Gastrocnemius medialis (tissue), 4 donors: ENCODE measurements around the gene AIFM2. TPM values are rescaled to one million over a fixed set of nuclear protein-coding genes. Genes with fewer than 3 reads are reported as not detected.
"Not testable (repeated sequence)": the region's sequence is repeated elsewhere in the genome, so short reads cannot be mapped to it uniquely, and the experiment has no call there.

Experiments used
- ATAC-seq, 2 donors: fragments of 150-250 bp; one replicate each; pipeline ENCODE4 v1.9.1; 2016
- DNase-seq, 2 donors: peaks; one replicate each; pipeline ENCODE4 v3.0.0-alpha.2; 2019
- H3K27ac ChIP-seq, 4 donors: fragments of 200-600 bp; sonication (generic); 1 replicate in 1 of 4; 2 replicates in 3 of 4; pipeline ENCODE4 v1.5.1; 2016 to 2018; ENCODE audit warnings: mild to moderate bottlenecking in 2 of 4, moderate library complexity in 1 of 4
- H3K27me3 ChIP-seq, 3 donors: fragments of 200-600 bp; sonication (generic) in 2 of 3; 1 replicate in 1 of 3; 2 replicates in 2 of 3; pipeline versions ENCODE4 v1.5.1 to v1.6.0; 2016 to 2019; ENCODE audit warnings: mild to moderate bottlenecking in 1 of 3, moderate library complexity in 1 of 3
- H3K36me3 ChIP-seq, 2 donors: fragments of 200-600 bp; sonication (generic) in 1 of 2; one replicate each; pipeline ENCODE4 v1.5.1; 2017 to 2018
- H3K4me1 ChIP-seq, 2 donors: fragments of 200-600 bp; sonication (generic) in 1 of 2; one replicate each; pipeline ENCODE4 v1.5.1; 2016 to 2017; ENCODE audit warnings: mild to moderate bottlenecking in 2 of 2
- H3K4me3 ChIP-seq, 4 donors: fragments of 200-600 bp; sonication (generic) in 3 of 4; 1 replicate in 1 of 4; 2 replicates in 3 of 4; pipeline ENCODE4 v1.5.1; 2016 to 2019; ENCODE audit warnings: mild to moderate bottlenecking in 2 of 4
- H3K9me3 ChIP-seq, 3 donors: fragments of 200-600 bp; sonication (generic) in 2 of 3; 1 replicate in 1 of 3; 2 replicates in 2 of 3; pipeline ENCODE4 v1.5.1; 2016 to 2019
- POLR2A ChIP-seq, 2 donors: fragments of 450-650 bp; IDR thresholded peaks; one replicate each; pipeline ENCODE4 v1.6.1; 2017; ENCODE audit warnings: antibody characterized with exemption in 2 of 2, mild to moderate bottlenecking in 2 of 2, moderate library complexity in 2 of 2
- in situ Hi-C, 4 donors: fragments of 200-750 bp; cut with MboI; loops; one replicate each; pipeline versions ENCODE4 v1.15.0 to v1.8.0; 2017; ENCODE audit warnings: low sequenced_read_pairs in 4 of 4
- intact Hi-C: fragments of 100-400 bp; cut with DNase I; formaldehyde crosslinking; loops from one replicate; pipeline ENCODE4 v1.15.1; 2023; ENCODE audit warnings: low total_unique reads
- total RNA-seq, 4 donors: library from RNA; depleted of rRNA; stranded (reverse); fragments of >200 nt; gene quantifications; one replicate each; pipeline versions ENCODE4 v1.1.0 to v1.2.3, GENCODE V29; 2016
- TF ChIP-seq, protein P1 (sequence below), 5 experiments: fragments of 450-650 bp in 3 of 5; fragments of 200-600 bp in 2 of 5; sonication (generic) in 2 of 5; IDR thresholded peaks in 4 of 5; conservative IDR thresholded peaks in 1 of 5; 1 replicate in 4 of 5; 2 replicates in 1 of 5; pipeline ENCODE4 v1.5.1; 2016 to 2019; ENCODE audit warnings: antibody characterized with exemption in 5 of 5, mild to moderate bottlenecking in 3 of 5, moderate library complexity in 3 of 5

The AIFM2 gene
- total RNA-seq, 4 donors from 2014 or later, result 6.8 to 11.0 (median 9.8) TPM

DNA sequence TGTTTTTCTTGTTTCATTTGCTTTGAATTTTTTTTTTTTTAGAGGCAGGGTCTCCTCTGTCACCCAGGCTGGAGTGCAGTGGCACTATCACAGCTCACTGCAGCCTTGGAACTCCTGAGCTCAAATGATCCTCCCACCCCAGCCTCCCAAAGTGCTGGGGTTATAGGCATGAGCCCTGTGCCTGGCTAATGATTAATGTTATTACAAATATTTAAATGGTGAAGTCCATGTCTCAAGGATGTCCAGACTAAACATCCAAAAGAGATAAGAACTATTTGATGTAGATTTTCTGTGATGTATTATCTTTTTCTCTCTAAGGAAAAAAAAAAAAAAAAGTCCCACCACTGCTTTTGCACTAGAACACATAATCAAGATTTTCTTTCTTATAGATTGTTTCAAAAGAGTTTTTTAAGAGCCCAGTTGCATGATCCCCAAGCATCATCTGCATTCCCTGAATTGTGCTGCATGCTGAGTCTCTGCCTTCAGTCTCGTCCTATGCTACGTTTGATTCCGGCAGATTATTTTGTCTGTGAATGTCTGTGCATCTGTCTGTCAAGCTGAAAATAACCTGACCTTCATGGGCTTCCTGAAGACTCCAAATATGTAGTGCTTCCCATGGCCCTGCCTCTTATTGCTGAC is 46.5 kb downstream of the AIFM2 start:
- in situ Hi-C loops, result no loop called here
- Histone ChIP-seq H3K4me3 (no peak overlapping the region), H3K9me3 (no peaks in the 10 kb centered on the region), H3K27me3 (no peaks in the 10 kb centered on the region), H3K27ac (no peak overlapping the region), H3K36me3 (no peaks in the 10 kb centered on the region), H3K4me1 (no peaks in the 10 kb centered on the region)
- intact Hi-C loops, result no loop called here
- no peak for DNase-seq
- no peak for ATAC-seq
- TF ChIP-seq, protein P1, sequence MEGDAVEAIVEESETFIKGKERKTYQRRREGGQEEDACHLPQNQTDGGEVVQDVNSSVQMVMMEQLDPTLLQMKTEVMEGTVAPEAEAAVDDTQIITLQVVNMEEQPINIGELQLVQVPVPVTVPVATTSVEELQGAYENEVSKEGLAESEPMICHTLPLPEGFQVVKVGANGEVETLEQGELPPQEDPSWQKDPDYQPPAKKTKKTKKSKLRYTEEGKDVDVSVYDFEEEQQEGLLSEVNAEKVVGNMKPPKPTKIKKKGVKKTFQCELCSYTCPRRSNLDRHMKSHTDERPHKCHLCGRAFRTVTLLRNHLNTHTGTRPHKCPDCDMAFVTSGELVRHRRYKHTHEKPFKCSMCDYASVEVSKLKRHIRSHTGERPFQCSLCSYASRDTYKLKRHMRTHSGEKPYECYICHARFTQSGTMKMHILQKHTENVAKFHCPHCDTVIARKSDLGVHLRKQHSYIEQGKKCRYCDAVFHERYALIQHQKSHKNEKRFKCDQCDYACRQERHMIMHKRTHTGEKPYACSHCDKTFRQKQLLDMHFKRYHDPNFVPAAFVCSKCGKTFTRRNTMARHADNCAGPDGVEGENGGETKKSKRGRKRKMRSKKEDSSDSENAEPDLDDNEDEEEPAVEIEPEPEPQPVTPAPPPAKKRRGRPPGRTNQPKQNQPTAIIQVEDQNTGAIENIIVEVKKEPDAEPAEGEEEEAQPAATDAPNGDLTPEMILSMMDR (IDR thresholded peaks at IDR 0.05 in 4 of 5, conservative IDR thresholded peaks at IDR 0.05 in 1 of 5), result no peak
- TF ChIP-seq POLR2A (IDR thresholded peaks at IDR 0.05), result no peak

DNA sequence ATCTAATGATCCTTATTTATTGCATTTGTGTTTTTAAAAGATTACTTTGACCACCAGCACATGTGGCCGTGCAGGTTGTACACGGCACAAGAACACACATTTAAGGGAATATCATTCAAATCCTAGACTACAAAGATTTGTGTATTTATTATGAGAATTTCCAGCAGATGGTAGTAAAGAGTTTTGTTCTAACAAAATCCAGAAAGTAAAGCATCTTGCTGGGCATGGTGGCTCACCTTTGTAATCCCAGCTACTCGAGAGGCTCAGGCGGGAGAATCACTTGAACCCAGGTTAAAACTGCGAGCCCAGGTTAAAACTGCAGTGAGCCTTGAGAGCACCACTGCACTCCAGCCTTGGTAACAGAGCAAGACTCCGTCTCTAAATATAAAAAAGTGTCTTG is 48.4 kb downstream of the AIFM2 start:
- DNase-seq (no peak), ATAC-seq (no peak)
- Histone ChIP-seq H3K9me3 (no peaks in the 10 kb centered on the region), H3K36me3 (no peaks in the 10 kb centered on the region), H3K4me3 (no peak overlapping the region), H3K27me3 (no peaks in the 10 kb centered on the region), H3K27ac (no peak overlapping the region), H3K4me1 (no peaks in the 10 kb centered on the region)
- no peak for TF ChIP-seq POLR2A (IDR thresholded peaks at IDR 0.05)
- TF ChIP-seq, protein P1 (IDR thresholded peaks at IDR 0.05 in 4 of 5, conservative IDR thresholded peaks at IDR 0.05 in 1 of 5), result no peak
- in situ Hi-C loops, result no loop called here
- intact Hi-C loops, result no loop called here

DNA sequence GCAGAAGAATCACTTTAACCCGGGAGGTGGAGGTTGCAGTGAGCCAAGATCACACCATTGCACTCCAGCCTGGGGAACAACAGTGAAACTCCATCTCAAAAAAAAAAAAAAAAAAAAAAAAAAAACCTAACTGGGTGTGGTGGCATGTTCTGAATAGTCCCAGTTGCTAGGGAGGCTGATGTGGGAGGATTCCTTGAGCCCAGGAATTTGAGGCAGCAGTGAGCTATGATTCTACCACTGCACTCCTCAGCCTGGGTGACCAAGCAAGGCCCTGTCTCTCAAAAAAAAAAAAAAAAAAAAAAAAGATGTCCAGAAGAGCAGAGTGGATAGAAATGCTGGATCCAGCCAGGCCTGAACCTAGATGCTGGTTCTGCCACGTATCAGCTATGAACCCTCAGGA is 51.8 kb downstream of the AIFM2 start:
- in situ Hi-C loops, intact Hi-C loops, H3K27ac ChIP-seq: not testable (repeated sequence)

DNA sequence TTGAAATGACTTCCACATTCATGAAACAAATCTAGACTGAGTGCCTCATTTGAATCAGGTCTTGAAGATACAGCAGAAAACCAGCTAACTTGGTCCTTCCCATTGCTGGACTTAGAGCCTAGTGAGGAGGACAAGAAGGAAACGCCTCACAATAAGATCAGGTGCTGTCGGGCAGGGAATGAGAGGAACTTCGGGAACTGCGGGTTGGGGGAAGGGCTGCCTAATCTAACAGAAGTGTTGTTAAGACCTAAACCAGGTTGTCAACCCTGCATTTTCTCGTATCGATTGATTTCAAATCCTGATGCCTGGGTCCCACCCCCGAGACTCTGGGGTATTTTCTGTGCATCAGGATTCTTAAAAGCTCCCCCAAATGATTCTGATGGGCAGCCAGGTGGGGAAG is 53.7 kb downstream of the AIFM2 start:
- H3K36me3 ChIP-seq, result peaks cover 0 to 4% of the 10 kb centered on the region in 2 donors
- no peaks in the 10 kb centered on the region for H3K27me3 ChIP-seq
- no peak overlapping the region for H3K4me3 ChIP-seq
- DNase-seq, result no peak
- no peaks in the 10 kb centered on the region for H3K9me3 ChIP-seq
- H3K27ac ChIP-seq, result no peak overlapping the region
- TF ChIP-seq, protein P1 (IDR thresholded peaks at IDR 0.05 in 4 of 5, conservative IDR thresholded peaks at IDR 0.05 in 1 of 5), result no peak
- TF ChIP-seq POLR2A (IDR thresholded peaks at IDR 0.05), result no peak
- intact Hi-C loops, result no loop called here
- no peaks in the 10 kb centered on the region for H3K4me1 ChIP-seq
- no peak for ATAC-seq
- in situ Hi-C loops, result no loop called here

More for the DNA sequence above, 51.8 kb downstream of the AIFM2 start:
- not testable (repeated sequence) for ATAC-seq, H3K9me3 ChIP-seq, DNase-seq, H3K36me3 ChIP-seq, H3K27me3 ChIP-seq, H3K4me3 ChIP-seq, H3K4me1 ChIP-seq

DNA sequence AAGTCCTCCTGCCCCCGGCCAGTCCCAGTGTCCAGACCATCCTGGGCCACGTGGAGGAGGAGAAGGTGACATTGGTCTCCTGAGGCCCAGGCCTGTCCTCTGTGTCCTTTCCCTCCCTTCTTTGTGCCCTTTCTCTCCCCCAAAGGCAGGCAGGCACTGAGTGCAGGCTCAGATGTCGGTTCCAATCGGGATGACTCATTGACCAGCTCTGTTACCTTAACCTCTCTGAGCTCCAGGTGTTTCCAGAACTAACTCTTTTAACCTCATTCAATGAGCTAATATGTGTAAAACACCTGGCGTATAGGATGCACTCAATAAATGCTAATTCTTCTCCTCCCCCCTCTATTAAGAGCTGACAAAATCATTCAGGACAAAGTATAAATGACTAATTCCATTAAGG is 54.3 kb downstream of the AIFM2 start:
- in situ Hi-C loops, result no loop called here
- no peak for DNase-seq

More for the DNA sequence above, 54.3 kb downstream of the AIFM2 start:
- TF ChIP-seq, protein P1 (IDR thresholded peaks at IDR 0.05 in 4 of 5, conservative IDR thresholded peaks at IDR 0.05 in 1 of 5), result no peak
- no peak for TF ChIP-seq POLR2A (IDR thresholded peaks at IDR 0.05)
- Histone ChIP-seq H3K9me3 (no peaks in the 10 kb centered on the region), H3K4me3 (no peak overlapping the region), H3K36me3 (peaks cover 0 to 4% of the 10 kb centered on the region in 2 donors), H3K27ac (no peak overlapping the region), H3K27me3 (no peaks in the 10 kb centered on the region), H3K4me1 (no peaks in the 10 kb centered on the region)
- intact Hi-C loops, result no loop called here
- ATAC-seq, result no peak
